ENCODE data around the gene TSTD2.
"Not testable (repeated sequence)": the region's sequence is repeated elsewhere in the genome, so short reads cannot be mapped to it uniquely, and the experiment has no call there.

Gene TSTD2

DNA sequence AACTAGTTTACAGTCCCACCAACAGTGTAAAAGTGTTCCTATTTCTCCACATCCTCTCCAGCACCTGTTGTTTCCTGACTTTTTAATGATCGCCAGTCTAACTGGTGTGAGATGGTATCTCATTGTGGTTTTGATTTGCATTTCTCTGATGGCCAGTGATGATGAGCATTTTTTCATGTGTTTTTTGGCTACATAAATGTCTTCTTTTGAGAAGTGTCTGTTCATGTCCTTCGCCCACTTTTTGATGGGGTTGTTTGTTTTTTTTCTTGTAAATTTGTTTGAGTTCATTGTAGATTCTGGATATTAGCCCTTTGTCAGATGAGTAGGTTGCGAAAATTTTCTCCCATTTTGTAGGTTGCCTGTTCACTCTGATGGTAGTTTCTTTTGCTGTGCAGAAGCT lies 51.6 kb downstream of the TSTD2 start:
- not testable (repeated sequence) for DNase-seq

GRCh38 chr9:97579914-97580313 lies 53.3 kb downstream of the TSTD2 start:
- DNase-seq = no peak

- DNase-seq = no peak
Observed at GRCh38 chr9:97578846-97579245, 54.3 kb downstream of the TSTD2 start.

GRCh38 chr9:97577051-97577450 lies 56.1 kb downstream of the TSTD2 start:
- no peak for DNase-seq

DNA sequence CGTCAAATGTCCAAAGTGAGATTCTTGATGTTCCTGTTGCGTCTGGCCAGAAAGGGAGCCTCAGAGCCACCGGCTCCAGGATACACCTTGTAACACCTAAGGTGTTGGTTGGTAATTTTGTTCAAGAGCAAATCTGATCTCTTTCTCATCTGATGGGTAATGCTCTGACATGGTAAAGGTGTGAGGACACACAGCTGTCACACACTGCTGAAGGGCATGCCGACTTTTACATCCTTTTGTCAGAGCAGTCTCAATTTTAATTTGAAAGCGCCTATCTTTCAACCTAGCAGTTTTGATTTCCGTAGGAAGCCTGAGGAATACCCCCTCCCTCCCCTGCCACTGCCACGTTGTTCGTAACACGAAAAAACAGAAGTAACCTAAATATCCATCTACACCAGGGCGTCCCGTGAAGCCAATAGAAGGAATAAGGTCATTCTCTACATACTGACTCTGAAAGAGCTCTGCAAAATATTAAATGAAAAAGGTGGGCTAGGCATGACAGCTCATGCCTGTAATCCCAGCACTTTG lies 57.4 kb downstream of the TSTD2 start:
- no peak for DNase-seq

- DNase-seq = not testable (repeated sequence)
Observed at GRCh38 chr9:97574921-97575672, 58.1 kb downstream of the TSTD2 start.

GRCh38 chr9:97574101-97574571 lies 59.0 kb downstream of the TSTD2 start:
- not testable (repeated sequence) for DNase-seq

DNA sequence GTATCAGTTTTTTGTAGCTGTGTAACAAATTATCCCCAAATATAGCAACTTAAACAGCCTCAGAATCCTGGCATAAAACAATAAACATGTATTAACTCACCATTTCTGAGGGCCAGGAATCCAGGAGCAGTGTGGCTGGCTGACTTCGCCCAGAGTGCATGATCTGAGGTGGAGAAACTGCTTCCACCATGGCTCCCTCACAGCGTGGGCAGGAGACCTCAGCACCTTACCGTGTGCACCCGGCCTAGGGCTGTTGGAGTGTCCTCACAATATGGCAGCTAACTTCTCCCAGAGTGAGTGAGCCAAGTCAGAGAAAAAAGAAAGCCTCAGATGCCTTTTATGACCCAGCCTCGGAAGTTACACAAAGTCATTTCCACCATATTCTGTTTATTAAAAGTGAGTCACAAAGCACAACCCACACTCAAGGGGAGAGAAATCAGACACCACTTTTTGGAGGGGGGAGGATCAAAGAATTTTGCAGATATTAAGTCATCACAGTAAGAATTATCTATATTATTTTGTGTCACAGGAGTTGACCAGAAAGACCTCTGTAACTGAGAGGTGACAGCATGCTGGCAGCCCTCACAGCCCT lies 59.6 kb downstream of the TSTD2 start:
- DNase-seq = no peak

DNA sequence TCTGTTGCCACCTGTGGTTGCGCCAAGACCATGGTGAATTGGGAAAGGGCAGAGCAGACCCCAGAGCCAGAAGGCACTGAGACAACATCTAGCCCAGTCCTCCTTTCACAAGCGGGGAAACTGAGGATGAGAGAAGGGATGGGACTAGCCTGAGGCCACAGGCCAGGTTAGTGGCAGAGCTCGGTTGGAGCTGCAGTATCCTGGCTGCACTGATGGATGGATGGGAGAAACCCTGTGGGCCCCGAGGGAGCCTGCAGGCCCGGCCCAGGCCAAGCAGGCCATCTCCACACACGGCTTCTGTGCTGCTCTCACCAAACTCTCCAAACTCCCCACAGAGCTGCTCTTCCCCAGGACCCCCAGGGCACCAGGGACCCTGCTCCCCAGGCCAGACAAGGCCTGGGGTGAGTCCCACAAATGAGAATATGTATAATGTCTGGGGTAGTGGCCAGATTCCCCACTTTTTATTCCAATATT lies 60.2 kb downstream of the TSTD2 start:
- DNase-seq = no peak

GRCh38 chr9:97572196-97572891 lies 60.8 kb downstream of the TSTD2 start:
- no peak for DNase-seq

GRCh38 chr9:97571664-97572063 lies 61.5 kb downstream of the TSTD2 start:
- DNase-seq = no peak

GRCh38 chr9:97570899-97571298 lies 62.3 kb downstream of the TSTD2 start:
- DNase-seq = no peak

DNA sequence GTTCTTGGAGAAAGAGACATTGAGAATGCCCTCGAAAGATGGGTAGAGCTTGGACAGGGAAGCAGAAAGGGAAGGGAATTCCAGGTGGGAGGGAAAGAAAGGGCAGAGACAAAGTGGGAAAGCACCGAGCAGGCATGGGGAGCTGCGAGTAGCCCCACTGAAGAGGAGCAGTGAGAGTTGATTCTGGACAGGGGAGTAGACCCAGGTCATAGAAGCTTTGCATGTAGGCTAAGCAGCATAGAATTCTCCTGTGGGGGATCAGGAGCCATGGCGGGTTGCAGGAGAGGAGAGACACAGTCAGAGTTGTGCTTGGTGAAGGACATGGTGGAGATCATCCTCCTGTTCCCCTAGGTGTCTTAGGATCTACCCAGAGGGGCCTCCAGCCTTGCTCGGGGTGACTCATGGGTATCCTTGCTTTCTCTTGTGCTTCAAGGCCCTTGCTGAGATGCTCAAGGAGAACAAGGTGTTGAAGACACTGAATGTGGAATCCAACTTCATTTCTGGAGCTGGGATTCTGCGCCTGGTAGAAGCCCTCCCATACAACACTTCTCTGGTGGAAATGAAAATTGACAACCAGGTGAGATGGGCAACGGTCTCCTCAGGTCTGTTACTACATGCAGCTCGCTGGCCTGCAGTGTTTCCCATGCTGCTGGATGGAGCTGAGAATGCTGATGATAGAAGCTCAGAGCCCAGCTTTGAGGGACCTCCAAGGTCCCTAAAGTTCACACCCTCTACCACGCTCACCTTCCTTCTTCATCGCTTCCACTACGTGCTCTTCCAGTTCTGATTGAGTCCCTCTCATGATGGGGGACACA lies 64.5 kb downstream of the TSTD2 start:
- DNase-seq = no peak

DNA sequence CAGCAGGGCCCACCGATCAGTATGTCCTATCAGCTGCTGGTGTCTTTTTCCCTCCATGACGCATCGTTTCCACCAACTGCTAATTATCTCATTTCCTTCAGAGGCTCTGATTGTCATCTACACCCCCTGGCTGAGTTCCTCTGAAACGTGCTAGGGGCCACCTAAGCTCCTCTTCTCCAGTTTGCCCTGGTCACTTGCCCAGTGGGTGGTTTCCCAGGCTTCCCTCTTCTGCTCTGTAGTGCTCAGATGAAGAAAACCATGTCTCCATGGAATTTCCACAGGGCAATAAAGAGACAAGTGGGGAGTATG lies 65.3 kb downstream of the TSTD2 start:
- no peak for DNase-seq

DNA sequence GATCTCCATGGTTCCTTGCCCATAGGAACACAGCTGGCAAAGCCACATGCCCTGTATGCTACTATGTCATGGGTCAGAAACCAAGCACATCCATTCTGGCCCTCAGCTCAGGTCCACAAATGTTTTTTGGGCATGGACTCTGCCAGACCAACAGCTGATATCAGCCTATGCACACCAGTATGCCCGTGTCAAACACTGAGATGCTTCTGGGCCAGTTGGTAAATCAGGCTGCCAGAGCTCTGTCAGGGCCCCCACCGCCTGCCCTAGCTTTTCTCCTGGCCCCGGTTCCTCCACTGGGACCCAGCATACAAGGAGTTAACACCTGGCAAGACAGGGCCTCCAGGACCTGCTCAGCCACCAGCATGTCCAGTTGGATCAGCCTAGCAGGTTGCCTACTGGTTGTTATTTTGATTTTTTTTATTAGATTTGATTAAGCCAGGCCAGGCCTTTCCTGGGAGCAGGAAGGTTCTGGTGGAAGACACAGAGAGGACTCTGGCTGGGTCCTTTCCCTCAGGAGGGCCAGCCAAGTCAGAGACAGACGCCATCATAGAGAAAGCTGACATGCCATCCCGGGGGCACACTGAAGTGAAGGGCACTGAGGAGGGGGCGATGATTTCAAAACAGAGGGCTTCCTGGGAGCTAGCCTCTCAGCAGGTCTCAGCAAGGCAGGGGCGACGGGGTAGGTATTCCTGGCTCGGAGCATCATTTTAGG lies 65.8 kb downstream of the TSTD2 start:
- no peak for DNase-seq

DNA sequence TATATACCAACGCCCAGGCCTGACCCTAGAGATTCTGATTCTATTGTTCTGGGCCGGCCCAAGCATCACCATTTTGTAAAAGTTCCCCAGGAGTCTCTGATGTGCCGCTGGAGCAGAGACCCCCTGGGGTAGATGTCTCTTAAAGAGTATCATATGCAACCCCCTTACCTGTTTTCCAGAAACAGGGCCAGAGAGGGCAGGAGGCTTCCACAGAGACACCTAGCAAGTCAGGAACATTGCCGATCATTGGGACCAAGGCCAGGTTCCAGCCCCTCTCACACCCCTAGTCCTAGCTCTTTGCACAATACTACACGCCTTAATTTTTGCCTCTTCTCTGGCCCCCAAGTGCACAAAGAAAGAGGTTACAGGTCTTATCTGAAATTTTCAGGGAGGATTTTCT lies 67.9 kb downstream of the TSTD2 start:
- DNase-seq = no peak

GRCh38 chr9:97564291-97565175 lies 68.6 kb downstream of the TSTD2 start:
- no peak for DNase-seq

- DNase-seq = no peak
Observed at GRCh38 chr9:97563458-97564135, 69.6 kb downstream of the TSTD2 start.

DNA sequence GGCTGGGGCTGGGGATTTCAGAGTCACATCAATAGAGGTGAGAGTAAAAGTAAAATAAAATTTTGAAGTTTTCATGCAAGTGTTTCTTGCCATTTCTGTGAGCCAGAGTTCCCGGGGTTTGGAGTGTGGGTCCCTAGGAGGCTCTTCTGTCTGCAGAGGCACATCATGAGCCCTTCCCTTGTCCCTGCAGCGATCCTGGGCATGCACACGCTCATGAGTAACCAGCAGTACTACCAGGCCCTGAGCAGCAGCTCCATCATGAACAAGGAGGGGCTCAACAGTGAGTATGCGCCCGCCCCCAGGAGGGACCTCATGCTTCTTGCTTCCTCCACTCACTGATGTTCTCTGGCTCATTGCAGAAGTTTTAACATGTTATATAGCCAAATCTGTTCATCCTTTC lies 70.6 kb downstream of the TSTD2 start:
- DNase-seq = no peak

DNA sequence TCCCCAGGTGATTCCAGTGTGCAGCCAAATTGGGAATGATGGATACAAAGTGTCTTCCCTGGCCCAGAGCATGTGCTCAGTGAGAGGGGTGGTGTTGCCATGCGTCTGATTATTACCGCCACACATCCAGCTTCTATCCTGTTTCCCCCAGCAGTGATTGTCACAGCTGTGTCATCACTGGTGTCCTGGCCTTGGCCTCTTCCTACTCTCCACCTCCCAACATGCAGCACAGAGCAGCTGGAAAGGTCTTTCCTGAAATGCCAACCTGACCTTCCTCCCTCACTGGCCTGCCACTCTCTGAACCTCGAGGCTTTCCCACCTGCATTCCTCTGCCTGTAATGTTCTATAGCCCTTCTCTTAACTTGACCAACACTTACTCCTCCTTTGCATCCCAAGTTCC lies 71.7 kb downstream of the TSTD2 start:
- no peak for DNase-seq

DNA sequence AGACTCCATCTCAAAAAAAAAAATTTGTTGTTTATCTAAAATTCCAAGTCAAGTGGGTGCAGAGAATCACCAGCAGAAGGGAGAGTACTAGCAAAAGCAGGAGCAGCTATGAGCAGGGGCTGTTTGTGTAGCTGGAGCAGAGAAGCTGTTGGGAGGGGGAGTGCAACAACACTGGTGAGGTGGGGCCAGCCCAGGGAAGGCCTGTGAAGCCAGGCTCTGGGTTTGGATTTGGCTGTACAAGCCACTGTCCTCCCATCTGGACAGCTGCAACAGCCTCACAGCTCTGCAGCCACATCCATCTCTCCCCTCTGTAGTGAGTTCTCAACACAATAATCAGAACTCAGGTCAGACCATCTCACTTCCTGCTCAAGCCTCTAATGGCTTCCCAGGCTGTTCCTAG lies 72.3 kb downstream of the TSTD2 start:
- DNase-seq = no peak
